Panc1 (cell line): ENCODE data around the gene PLEKHA7. TPM values are rescaled to one million over a fixed set of nuclear protein-coding genes. Genes with fewer than 3 reads are reported as not detected.

ENCODE experiments used
- ATAC-seq: fragments of 200-7000 bp; cut with Tn5 transposase; 2 replicates; pipeline ENCODE4 v1.9.1; 2020; ENCODE audit warnings: mild to moderate bottlenecking, moderate library complexity
- BruUV-seq: library from RNA; stranded (reverse); fragments of 400-500 nt; replicated peaks from 2 replicates; lab custom pipeline; 2021; lab: Mats Ljungman, UMichigan
- CTCF ChIA-PET: fragments of 300-600 bp; sonication (Branson Sonifier 250); formaldehyde crosslinking; loops from one replicate; lab custom pipeline; 2022; ENCODE audit warnings: antibody characterized with exemption; lab: Charles Lee
- POLR2A ChIA-PET: fragments of 300-600 bp; sonication (Branson Sonifier 250); formaldehyde crosslinking; loops from one replicate; lab custom pipeline; 2022; ENCODE audit warnings: antibody characterized with exemption; lab: Charles Lee
- DNase-seq: peaks from one replicate; pipeline ENCODE4 v3.0.0-alpha.2; 2010; ENCODE audit warnings: low read depth, low spot score
- H3K27ac ChIP-seq: 2 replicates; pipeline ENCODE4 v1.5.1; 2011; ENCODE audit warnings: mild to moderate bottlenecking, low read length, inconsistent platforms
- H3K27me3 ChIP-seq: fragments of 200-500 bp; sonication (Bioruptor generic); 2 replicates; pipeline ENCODE4 v1.6.0; 2014; ENCODE audit warnings: low read length, inconsistent platforms; ENCODE audit not compliant: control insufficient read depth, insufficient read depth
- H3K36me3 ChIP-seq: fragments of 200-500 bp; sonication (Bioruptor generic); 2 replicates; pipeline ENCODE4 v1.5.1; 2014; ENCODE audit warnings: inconsistent platforms, mild to moderate bottlenecking, low read length, moderate library complexity; ENCODE audit not compliant: control insufficient read depth, insufficient read depth
- H3K4me1 ChIP-seq: 2 replicates; pipeline ENCODE4 v1.5.1; 2011; ENCODE audit warnings: inconsistent platforms, mild to moderate bottlenecking, low read length, moderate library complexity; ENCODE audit not compliant: control insufficient read depth, insufficient read depth
- H3K4me3 ChIP-seq, 2 experiments: 2 replicates each; pipeline ENCODE4 v1.5.1; 2011 to 2012; ENCODE audit warnings: low read depth in 2 of 2, low read length in 2 of 2, mild to moderate bottlenecking in 2 of 2, inconsistent platforms in 1 of 2, moderate library complexity in 1 of 2
- H3K9me3 ChIP-seq: fragments of 200-500 bp; sonication (Bioruptor generic); 2 replicates; pipeline ENCODE4 v1.5.1; 2014; ENCODE audit warnings: low read depth, mild to moderate bottlenecking, inconsistent platforms, low read length, moderate library complexity; ENCODE audit not compliant: control insufficient read depth, insufficient read depth
- POLR2AphosphoS5 ChIP-seq: IDR thresholded peaks from 2 replicates; pipeline ENCODE4 v1.6.1; 2012; ENCODE audit warnings: mild to moderate bottlenecking, low read depth, low read length, moderate library complexity
- SIN3A ChIP-seq: IDR thresholded peaks from 2 replicates; pipeline ENCODE4 v1.6.1; 2012; ENCODE audit warnings: low read depth, mild to moderate bottlenecking, low read length, moderate library complexity, borderline replicate concordance; ENCODE audit not compliant: insufficient read depth
- TCF7L2 ChIP-seq: IDR thresholded peaks from 2 replicates; pipeline ENCODE4 v1.6.1; 2011; ENCODE audit warnings: mild to moderate bottlenecking, low read depth, low read length, inconsistent platforms
- in situ Hi-C: cut with HindIII; loops from 2 replicates; pipeline ENCODE4 v1.10.0; 2016; ENCODE audit warnings: low sequenced_read_pairs, low pct_unique_long_range_greater_than_20kb
- intact Hi-C: fragments of 100-400 bp; cut with micrococcal nuclease; formaldehyde crosslinking; loops from one replicate; pipeline ENCODE4 v1.10.0; 2022; ENCODE audit not compliant: unreplicated experiment
- total RNA-seq: library from RNA; stranded (reverse); gene quantifications from one replicate; pipeline ENCODE4 v1.2.1, GENCODE V29; 2021; ENCODE audit not compliant: unreplicated experiment
- TF ChIP-seq, protein P1 (sequence below), 2 experiments: IDR thresholded peaks; 2 replicates each; pipeline ENCODE4 v1.6.1; 2011 to 2012; ENCODE audit warnings: low read depth in 2 of 2, control low read depth in 1 of 2, low read length in 1 of 2, mild to moderate bottlenecking in 1 of 2, moderate library complexity in 1 of 2; ENCODE audit not compliant: insufficient read depth in 1 of 2
- TF ChIP-seq, protein P2 (sequence below): fragments of 450-650 bp; IDR thresholded peaks from 2 replicates; pipeline ENCODE4 v1.5.1; 2017; ENCODE audit warnings: mild to moderate bottlenecking

Gene PLEKHA7
- total RNA-seq, 1 experiment from 2014 or later: 11.6 TPM

DNA sequence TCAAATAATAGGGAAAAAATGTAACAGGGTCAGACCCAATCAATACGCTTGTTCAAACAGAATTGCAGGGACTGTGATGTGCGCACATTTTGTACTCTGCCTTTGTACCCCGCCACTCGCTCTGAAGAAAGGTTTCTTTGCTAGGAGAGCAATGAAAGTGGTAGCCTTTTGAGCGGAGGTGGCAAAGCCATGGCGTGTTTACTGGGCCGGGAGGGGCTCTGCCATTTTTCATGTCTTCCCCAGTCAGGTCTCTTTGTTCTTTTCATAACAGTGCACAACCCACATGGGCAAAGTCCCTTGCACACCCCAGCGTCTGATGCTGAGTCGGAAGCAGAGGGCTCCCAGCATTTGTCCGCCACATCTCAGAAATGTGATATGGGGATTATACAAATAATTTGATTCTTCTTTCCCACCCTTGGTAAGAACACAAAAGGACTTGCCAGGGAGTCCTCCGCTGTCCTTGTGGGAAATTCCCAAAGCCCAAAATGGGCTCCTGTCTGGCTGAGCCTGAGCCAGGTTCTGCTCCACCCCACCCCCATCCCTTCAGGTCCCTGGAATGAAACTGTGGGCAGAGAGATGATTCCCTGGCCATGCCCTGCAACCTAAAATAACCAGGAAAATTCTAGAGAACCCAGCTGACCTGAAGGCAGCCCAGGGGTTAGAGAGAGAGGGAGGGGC, 239.1 kb downstream of the PLEKHA7 start:
- in situ Hi-C loops (no loop called here), intact Hi-C loops (no loop called here)
- ChIA-PET CTCF (no interaction called here), POLR2A (no interaction called here)
- no peaks in the 10 kb centered on the region for H3K9me3 ChIP-seq
- ATAC-seq (no peak), DNase-seq (no peak)
- no peaks in the 10 kb centered on the region for H3K4me1 ChIP-seq
- no peak overlapping the region for H3K27ac ChIP-seq
- H3K27me3 ChIP-seq: no peaks in the 10 kb centered on the region; the same call in 1 of the 2 replicates
- TF ChIP-seq SIN3A (no peak), TCF7L2 (no peak), POLR2AphosphoS5 (no peak)
- TF ChIP-seq, protein P1, sequence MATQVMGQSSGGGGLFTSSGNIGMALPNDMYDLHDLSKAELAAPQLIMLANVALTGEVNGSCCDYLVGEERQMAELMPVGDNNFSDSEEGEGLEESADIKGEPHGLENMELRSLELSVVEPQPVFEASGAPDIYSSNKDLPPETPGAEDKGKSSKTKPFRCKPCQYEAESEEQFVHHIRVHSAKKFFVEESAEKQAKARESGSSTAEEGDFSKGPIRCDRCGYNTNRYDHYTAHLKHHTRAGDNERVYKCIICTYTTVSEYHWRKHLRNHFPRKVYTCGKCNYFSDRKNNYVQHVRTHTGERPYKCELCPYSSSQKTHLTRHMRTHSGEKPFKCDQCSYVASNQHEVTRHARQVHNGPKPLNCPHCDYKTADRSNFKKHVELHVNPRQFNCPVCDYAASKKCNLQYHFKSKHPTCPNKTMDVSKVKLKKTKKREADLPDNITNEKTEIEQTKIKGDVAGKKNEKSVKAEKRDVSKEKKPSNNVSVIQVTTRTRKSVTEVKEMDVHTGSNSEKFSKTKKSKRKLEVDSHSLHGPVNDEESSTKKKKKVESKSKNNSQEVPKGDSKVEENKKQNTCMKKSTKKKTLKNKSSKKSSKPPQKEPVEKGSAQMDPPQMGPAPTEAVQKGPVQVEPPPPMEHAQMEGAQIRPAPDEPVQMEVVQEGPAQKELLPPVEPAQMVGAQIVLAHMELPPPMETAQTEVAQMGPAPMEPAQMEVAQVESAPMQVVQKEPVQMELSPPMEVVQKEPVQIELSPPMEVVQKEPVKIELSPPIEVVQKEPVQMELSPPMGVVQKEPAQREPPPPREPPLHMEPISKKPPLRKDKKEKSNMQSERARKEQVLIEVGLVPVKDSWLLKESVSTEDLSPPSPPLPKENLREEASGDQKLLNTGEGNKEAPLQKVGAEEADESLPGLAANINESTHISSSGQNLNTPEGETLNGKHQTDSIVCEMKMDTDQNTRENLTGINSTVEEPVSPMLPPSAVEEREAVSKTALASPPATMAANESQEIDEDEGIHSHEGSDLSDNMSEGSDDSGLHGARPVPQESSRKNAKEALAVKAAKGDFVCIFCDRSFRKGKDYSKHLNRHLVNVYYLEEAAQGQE (IDR thresholded peaks at IDR 0.05; ENCODE audit: insufficient read depth in 1 of 2, low read depth in 2 of 2, low read length in 1 of 2): no peak
- TF ChIP-seq, protein P2, sequence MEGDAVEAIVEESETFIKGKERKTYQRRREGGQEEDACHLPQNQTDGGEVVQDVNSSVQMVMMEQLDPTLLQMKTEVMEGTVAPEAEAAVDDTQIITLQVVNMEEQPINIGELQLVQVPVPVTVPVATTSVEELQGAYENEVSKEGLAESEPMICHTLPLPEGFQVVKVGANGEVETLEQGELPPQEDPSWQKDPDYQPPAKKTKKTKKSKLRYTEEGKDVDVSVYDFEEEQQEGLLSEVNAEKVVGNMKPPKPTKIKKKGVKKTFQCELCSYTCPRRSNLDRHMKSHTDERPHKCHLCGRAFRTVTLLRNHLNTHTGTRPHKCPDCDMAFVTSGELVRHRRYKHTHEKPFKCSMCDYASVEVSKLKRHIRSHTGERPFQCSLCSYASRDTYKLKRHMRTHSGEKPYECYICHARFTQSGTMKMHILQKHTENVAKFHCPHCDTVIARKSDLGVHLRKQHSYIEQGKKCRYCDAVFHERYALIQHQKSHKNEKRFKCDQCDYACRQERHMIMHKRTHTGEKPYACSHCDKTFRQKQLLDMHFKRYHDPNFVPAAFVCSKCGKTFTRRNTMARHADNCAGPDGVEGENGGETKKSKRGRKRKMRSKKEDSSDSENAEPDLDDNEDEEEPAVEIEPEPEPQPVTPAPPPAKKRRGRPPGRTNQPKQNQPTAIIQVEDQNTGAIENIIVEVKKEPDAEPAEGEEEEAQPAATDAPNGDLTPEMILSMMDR: no peak
- no peaks in the 10 kb centered on the region for H3K36me3 ChIP-seq
- H3K4me3 ChIP-seq: no peak overlapping the region
- BruUV-seq: no TSS peak

DNA sequence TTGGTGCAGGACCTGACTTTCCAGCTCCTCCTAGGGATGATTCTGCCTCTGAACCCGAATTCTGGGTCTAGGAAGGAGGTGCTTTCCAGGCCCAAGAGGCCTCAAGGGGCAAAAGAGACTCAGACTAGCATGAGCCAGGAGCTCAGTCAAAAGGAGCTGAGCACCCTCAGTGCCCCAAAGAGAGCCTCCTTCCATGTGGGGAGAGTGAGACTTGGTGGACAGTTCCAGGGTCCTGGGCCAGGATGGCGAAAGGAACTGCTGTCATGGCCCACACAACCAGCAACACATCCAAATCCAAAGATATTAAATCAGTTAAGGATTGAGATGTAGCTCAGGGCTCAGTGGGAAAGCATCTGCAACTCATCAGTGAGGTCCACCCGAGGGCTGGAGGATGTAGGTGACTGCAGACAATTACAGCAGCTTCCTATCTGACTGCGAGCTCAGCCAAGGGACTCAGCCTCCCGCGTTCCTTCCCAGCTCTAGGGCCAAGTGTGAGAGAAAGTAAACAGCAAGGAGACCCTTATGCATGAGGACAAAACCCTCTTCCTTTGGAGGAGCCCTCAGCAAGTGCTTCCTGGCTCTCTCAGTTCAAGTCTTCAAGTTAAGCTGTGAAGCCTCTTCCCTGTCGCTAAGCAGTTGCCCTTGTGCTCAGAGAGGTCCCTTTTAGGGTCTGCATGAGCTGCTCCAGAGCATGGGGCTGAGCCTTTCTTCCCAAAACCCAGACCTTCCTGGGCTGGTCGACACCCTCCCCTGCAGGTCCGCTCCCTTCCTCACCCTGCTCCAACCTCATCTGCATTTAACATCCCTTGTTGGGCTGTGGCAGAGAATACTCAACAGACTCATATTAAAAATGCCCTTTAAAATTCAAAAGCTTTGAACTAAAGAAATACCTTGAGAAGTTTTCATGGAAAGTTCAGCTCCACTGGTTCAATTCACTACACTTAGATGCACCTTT, 240.0 kb downstream of the PLEKHA7 start:
- intact Hi-C loops (no loop called here), in situ Hi-C loops (no loop called here)
- Histone ChIP-seq H3K4me3 (no peak overlapping the region), H3K4me1 (no peaks in the 10 kb centered on the region), H3K36me3 (no peaks in the 10 kb centered on the region), H3K27me3 (no peaks in the 10 kb centered on the region; the same call in 1 of the 2 replicates), H3K27ac (no peak overlapping the region), H3K9me3 (no peaks in the 10 kb centered on the region)
- ATAC-seq (no peak), DNase-seq (no peak)
- ChIA-PET CTCF (no interaction called here), POLR2A (interaction anchor here (0.5 kb wide), 1 partner anchor 36 kb away, joined by 3 read pairs; no protein-coding TSS in a partner anchor)
- TF ChIP-seq, protein P2: no peak
- no peak for TF ChIP-seq POLR2AphosphoS5
- no peak for TF ChIP-seq SIN3A
- no peak for TF ChIP-seq TCF7L2
- TF ChIP-seq, protein P1 (IDR thresholded peaks at IDR 0.05; ENCODE audit: insufficient read depth in 1 of 2, low read depth in 2 of 2, low read length in 1 of 2): no peak
- no TSS peak for BruUV-seq
